Measurements from ENCODE around the gene SPPL3.

DNA sequence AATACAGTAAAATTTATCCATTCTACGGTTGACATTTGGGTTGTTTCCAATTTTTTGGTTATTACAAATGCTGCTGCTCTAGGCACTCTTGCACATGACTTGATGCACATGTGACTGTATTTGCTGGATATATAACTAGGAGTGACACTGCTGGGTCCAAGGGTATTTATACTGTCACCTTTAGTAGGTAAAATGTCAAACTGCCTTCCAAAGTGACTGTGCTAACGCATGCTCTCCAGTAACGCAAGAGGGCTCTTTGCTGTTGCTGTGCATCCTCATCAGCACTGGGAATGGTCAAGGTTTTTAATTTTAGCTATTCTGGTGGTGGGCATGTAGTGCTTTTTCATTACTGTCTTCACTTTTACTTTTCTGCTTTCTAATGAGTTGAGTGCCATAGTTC, 116.3 kb downstream of the SPPL3 start:
- no peak for TF ChIP-seq POLR2A (IDR thresholded peaks at IDR 0.05)
- TF ChIP-seq, protein P1, sequence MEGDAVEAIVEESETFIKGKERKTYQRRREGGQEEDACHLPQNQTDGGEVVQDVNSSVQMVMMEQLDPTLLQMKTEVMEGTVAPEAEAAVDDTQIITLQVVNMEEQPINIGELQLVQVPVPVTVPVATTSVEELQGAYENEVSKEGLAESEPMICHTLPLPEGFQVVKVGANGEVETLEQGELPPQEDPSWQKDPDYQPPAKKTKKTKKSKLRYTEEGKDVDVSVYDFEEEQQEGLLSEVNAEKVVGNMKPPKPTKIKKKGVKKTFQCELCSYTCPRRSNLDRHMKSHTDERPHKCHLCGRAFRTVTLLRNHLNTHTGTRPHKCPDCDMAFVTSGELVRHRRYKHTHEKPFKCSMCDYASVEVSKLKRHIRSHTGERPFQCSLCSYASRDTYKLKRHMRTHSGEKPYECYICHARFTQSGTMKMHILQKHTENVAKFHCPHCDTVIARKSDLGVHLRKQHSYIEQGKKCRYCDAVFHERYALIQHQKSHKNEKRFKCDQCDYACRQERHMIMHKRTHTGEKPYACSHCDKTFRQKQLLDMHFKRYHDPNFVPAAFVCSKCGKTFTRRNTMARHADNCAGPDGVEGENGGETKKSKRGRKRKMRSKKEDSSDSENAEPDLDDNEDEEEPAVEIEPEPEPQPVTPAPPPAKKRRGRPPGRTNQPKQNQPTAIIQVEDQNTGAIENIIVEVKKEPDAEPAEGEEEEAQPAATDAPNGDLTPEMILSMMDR (IDR thresholded peaks at IDR 0.05): no peak

Data from esophagus squamous epithelium (tissue), 4 donors.